AML-193 (cell line): ENCODE data around the gene SLC39A13.

Source experiments
- DNase-seq, 2 experiments: peaks; one replicate each; lab custom pipeline; 2025; lab: John Stamatoyannopoulos, UW

SLC39A13 gene

DNA sequence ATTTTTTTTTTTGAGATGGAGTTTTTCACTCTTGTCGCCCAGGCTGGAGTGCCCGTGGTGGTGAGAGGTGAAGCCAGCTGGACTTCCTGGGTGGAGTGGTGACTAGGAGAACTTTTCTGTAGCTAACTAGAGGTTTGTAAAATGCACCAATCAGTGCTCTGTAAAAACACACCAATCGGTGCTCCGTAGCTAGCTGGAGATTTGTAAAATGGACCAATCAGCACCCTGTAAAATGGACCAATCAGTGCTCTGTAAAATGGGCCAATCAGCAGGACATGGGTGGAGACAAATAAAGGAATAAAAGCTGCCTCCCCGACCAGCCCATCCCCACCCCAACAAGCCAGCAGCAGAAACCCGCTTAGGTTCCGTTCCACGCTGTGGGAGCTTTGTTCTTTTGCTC, 45.0 kb downstream of the SLC39A13 start:
- no peak for DNase-seq

DNA sequence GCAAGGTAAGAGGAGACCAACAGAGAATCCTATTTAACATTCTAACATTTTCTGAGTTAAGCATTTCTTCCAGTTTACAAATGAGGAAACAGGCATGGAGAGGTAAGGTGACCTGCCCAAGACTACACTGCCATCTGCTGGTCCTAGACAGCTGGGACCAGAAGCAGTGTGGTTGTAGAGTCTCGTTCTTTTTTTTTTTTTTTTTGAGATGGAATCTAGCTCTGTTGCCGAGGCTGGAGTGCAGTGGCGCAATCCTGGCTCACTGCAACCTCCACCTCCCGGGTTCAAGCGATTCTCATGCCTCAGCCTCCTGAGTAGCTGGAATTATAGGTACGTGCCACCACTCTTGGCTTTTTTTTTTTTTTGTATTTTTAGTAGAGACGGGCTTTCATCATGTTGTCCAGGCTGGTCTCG, 45.9 kb downstream of the SLC39A13 start:
- DNase-seq, result peak; percentile 80 to 81

DNA sequence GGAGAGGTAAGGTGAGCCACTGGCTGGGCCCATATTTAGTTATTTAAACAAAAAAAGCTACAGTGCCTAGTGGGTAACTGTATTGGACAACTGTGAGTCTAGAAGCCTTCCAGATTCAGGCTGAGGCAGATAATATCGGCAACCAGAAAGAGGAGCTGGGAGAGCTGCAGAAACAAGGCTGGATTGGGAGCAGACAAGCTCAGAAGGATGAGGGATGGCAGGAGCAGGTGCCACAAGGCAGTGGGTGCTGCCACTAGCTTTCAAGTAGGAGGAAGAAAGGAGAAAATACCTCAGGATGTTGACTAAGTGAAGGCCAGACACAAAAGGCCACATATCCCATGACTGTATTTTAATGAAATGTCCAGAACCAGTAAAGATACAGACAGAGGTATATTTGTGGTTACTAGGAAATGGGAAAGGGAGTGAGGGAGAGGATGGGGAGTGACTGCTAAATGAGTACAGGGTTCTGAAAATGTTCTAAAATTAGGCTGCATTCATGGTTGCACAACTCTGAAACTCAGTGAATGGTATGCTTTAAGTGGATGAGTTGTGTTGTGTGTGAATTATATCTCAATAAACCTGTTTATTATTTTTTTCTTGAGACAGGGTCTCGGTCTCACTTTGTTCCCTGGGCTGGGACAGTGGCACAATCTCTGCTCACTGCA, 52.3 kb downstream of the SLC39A13 start:
- no peak for DNase-seq

DNA sequence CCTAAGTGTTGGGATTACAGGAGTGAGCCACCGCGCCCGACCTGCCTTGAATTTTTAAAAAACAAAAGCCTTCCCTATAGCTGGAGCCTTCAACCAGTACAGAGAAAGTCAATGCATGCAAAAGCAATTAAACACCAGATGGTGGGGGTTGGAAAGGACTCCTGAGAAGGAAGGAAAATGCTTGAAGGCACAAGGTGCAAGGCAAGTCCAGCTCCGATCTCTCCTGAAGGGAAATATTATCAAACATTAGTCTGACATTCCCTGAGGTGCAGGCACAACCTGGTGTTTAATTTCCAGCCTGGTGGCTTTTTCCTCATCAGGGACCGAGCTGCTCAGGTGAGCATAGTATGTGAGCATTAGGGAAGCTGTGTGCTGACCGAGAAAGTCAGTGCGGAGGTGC, 53.5 kb downstream of the SLC39A13 start:
- no peak for DNase-seq

DNA sequence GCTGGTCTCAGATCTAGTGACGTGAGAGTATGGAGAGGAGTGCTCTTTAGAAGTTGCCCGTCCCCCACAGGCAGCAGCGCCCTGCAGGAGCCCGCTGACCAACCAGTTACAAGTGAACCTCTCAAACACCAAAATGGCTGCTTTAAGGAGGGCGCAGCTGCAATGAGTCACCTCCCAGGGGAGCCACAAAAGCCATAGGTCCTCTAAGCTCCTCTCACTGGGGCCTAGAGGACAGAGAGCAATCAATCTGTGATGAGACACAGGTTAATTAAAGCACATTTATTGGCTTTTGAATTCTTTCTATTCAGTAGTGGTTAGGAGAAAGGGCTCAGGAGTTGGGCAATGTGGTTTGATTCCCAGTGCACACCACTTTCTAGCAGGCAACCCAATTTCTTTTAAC, 56.1 kb downstream of the SLC39A13 start:
- DNase-seq, result no peak
